Activated CD4-positive, alpha-beta T cell treated with anti-CD3 and anti-CD28 coated beads, Interleukin-2, Interleukin-6, amounts not matched to agents 100 ng/mL and 50 ng/mL, durations not matched to agents 16 hours and 8 hours (primary cell): ENCODE data around the gene AFAP1.

Experiments
- DNase-seq: peaks from one replicate; pipeline ENCODE4 v3.0.0-alpha.2; 2020

The AFAP1 gene

DNA sequence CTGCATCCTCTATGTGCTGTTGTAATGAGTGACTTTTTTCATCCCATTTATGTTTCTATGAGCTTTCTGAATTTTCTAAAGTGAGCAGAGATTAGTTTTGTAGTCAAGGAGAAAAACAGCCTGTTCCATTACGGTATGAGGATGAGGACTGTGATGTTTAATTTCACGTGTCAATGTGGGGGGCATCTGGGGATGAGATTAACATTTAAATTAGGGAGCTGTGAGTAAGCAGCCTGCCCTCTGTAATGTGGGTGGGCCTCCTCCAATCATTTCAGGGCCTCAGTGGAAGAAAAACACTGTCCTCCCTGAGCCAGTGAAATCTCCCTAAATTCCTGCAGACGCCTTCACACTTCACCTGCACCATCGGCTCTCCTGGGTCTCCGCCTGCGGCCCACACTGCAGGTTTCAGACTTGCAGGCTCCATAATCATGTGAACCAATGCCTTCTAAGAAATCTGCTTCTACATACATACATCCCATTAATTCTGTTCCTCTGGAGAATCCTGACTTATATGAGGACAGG lies 121.7 kb downstream of the AFAP1 start:
- DNase-seq, result no peak

DNA sequence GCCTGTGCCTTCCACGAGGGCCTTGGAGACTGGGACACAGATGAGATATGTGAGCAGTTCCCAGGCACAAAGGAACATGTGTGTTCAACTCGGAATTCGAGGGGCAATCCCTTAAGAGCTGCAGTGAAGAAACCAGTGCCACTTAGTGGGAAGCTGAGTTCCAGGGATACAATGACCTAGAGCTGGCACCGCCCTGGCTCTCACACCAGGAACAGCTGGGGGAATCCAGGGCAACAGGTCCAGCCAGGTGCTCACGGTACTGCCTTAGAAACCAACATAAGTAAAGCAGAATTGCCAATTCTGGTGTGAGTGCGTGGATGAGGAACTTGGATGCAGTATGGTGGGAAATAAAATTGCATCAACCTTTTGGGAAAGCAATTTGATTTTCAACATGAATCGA lies 122.9 kb downstream of the AFAP1 start:
- no peak for DNase-seq

DNA sequence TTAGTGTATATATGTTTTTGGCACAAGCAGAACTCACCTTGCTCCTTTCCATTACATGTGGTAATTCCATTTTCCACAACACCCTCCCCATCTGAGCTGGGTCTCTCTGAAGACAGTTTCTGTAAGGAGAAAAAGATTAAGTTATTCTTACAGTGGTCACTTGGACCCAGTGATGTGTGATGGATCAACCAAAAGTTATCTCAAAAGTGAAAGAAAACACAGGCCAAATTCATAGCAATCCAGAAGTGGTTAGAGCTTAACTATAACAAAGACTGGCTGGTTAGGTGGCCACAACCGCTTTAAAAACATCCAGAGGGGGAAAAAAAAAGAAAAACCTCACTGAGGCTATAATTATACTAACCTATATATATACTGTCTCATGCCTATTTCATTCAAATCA lies 123.7 kb downstream of the AFAP1 start:
- no peak for DNase-seq

GRCh38 chr4:7815562-7815961 lies 124.1 kb downstream of the AFAP1 start:
- DNase-seq, result no peak

DNA sequence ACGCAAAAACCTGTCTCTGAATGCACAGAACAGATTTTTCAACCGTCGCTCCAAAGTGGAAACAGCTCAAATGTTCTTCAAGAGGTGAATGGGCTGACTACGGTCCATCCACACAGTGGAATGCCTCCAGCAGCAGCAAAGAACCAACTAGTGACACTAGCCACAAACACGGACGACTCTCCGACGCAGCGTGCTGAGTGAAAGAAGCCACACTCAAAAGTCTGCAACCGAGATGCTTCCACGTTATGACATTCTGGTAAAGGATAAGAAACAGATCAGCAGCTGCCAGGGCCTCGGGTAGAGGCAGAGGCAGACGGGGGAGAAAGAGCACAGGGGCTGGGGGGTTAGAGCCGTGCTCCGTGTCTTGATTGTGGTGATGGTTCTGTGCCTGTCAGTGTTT lies 125.2 kb downstream of the AFAP1 start:
- DNase-seq, result no peak

GRCh38 chr4:7813674-7814073 lies 126.0 kb downstream of the AFAP1 start:
- no peak for DNase-seq

GRCh38 chr4:7812921-7813320 lies 126.7 kb downstream of the AFAP1 start:
- no peak for DNase-seq

DNA sequence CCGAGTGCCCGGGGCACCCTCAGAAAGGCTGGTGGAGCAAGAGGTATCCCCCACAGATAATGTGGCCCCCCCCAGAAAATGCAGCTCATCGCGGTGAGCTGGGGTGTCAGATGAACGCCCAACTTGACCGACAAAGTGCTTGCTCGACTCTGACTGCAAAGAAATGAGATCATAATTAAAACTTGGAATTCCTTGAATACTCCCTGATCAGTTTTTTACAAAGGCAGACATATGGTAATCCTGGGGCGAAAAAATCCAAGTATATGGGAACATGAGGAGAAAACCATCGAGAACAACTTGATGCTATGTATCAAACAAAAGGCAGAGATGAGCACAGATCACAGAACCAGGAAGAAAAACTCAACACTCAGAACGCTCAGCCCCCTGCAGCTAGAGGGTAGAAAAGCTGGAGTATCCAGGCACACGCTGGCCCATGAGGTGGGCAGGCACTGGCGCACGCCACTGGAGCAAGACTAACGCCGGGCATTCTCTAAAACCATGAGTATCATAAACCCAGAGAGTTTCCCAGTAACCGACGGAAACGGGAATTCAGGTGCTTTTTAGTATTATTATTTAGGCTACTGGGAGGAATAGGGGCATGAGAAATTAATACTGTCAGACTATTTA lies 127.3 kb downstream of the AFAP1 start:
- DNase-seq, result no peak

GRCh38 chr4:7811536-7812191 lies 128.0 kb downstream of the AFAP1 start:
- DNase-seq, result no peak

DNA sequence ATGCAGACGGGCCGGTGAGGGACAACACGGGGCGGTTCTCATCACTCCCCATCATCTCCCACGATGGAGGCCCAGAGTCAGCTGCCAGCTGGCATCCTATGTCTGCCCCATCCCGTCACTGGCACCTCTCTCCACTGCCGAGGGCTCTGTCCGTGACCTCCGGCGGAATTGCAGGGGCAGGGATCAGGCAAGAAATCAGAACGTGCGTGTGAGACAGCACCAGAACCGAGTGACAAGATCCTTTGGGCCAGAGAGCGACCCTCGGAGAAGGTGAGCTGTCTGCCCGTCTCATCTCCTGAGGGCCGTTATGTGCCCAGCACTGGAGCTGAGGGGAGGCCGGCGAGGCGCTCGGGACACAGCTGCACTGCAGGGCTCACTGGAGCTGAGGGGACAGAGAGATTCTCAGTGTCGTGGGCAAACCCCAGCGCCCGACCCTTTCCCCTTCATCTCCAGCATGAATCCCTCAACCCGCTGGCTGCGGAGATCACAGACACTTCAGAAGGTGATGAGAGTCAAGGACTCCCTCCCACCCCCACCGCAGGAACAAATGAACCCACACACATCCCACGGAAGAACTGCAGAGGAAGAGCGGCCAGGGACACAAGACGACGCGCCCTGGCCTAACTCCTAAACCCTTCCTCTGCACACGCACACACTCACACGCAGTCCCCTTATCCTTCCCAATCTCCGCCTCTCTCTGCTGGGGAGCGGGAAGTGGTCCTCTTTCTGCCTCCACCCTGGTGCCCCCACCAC lies 128.7 kb downstream of the AFAP1 start:
- no peak for DNase-seq

- no peak for DNase-seq
Measured at GRCh38 chr4:7808752-7809151, 130.9 kb downstream of the AFAP1 start.

- DNase-seq, result no peak
Measured at GRCh38 chr4:7808181-7808580, 131.5 kb downstream of the AFAP1 start.

DNA sequence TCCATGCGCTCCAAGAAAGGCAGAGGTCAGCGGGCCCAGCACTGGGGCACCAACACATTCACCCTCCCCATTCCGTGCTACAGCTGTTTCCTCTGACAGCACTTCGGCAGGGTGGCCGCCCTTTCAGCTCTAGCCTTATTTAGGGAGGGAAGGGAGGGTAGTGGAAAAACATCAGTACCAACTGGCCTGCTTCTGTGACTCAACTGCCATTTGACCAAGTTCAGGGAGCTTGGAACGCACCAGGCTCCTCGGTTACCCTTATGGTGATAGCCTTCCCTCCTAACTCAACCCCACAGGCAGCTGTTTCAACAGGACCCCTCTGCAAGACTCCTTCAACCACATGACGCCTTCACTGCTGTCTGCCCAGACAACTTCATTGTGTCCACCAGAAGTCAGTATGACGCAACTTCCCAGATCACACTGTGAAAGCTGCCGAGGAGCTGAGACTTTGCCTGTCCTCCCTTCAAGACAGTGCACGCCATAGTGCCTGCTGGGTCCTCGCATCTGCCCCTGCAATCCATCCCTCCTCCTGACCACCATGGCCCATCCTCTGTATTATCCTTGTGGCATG lies 132.2 kb downstream of the AFAP1 start:
- DNase-seq, result no peak

DNA sequence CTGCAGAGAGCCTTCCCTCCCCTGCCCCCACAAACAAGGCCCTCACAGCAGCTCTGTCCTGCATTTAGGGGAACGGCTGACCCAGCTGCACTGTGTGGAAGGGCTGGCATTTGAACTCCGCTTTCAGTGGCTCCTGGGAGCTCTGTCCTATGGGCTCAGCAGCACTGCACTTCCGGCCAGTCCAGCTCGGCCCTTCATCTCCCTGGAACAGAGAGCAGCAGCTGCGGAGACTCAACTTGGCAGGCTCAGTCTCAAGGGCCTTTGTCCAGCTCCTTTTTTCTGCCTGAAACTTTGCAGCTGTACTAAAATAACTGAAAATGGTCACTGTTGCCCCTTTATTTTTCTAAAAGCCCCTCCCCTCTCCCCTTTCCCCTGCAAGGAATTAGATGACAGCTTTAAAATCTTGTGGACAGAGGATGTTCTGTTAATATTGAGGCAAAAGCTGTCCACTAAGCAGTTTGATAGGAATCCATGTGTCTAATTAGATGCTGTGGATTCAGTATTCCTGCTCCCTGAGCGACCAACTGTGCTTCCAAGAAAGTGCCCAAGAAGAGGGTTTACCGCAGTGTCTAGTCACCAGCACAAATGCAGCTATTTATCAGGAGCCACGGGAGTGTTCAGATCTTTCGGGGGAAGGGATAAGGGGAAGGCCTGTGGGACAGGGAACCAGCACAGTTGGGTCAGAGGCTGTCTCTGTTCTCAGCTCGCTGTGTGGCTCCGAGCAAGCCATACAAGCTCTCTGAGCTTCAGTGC lies 133.1 kb downstream of the AFAP1 start:
- DNase-seq, result no peak

- DNase-seq, result no peak
Measured at GRCh38 chr4:7805533-7806337, 133.9 kb downstream of the AFAP1 start.

DNA sequence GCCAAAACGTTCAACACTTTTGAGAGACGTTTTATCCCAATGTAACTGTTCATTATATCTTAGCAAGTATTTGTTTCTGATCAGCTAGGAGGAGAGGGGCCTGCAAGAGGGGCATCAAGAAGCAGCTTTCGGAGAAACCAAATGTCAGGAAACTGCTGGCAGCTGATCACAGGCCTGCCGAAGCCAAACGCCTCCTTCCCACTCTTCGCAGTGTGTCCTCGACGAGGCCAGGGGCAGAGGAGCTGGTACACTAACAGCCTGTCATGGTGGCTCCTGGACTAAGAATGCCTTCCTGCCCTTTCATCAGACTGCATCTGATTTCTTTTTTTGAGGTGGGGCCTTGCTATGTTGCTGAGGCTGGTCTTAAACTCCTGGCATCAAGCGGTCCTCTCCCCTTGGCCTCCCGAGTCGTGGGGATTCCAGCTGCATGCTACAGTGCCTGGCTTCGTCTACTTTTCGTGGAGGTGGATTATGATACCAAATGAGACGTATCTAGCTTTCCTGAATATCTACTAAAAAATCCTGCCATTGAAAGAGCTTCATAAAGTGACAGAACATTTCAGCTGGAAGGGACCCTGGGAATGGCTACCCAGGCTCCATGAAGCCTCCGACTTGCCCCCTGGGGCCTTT lies 134.8 kb downstream of the AFAP1 start:
- no peak for DNase-seq

- peak; percentile 88 for DNase-seq
Measured at GRCh38 chr4:7803992-7804755, 135.5 kb downstream of the AFAP1 start.

- no peak for DNase-seq
Measured at GRCh38 chr4:7803371-7803770, 136.3 kb downstream of the AFAP1 start.

- DNase-seq, result peak; percentile 88
Measured at GRCh38 chr4:7802093-7802726, 137.5 kb downstream of the AFAP1 start.

- DNase-seq, result no peak
Measured at GRCh38 chr4:7801641-7802040, 138.0 kb downstream of the AFAP1 start.
